ENCODE data around the gene CD300LF.

Gene CD300LF

GRCh38 chr17:74729866-74730265, 17.1 kb upstream of the CD300LF start:
- DNase-seq (ENCODE audit: low spot score), result no peak

- DNase-seq (ENCODE audit: low spot score), result no peak
Observed at GRCh38 chr17:74729368-74729767, 16.6 kb upstream of the CD300LF start.

- DNase-seq (ENCODE audit: low spot score), result no peak
Observed at GRCh38 chr17:74728702-74729075, 16.0 kb upstream of the CD300LF start.

GRCh38 chr17:74728033-74728701, 15.4 kb upstream of the CD300LF start:
- DNase-seq (ENCODE audit: low spot score), result no peak

- no peak for DNase-seq (ENCODE audit: low spot score)
Observed at GRCh38 chr17:74725111-74725510, 12.4 kb upstream of the CD300LF start.

- DNase-seq (ENCODE audit: low spot score), result no peak
Observed at GRCh38 chr17:74723891-74724290, 11.2 kb upstream of the CD300LF start.

- DNase-seq (ENCODE audit: low spot score), result no peak
Observed at GRCh38 chr17:74722782-74723181, 10.1 kb upstream of the CD300LF start.

GRCh38 chr17:74720506-74720905, 7.8 kb upstream of the CD300LF start:
- DNase-seq (ENCODE audit: low spot score), result no peak

- no peak for DNase-seq (ENCODE audit: low spot score)
Observed at GRCh38 chr17:74715144-74715543, 2.4 kb upstream of the CD300LF start.

GRCh38 chr17:74713171-74713755, 540 bp upstream of the CD300LF start:
- DNase-seq (ENCODE audit: low spot score), result no peak

- DNase-seq (ENCODE audit: low spot score), result no peak
Observed at GRCh38 chr17:74712301-74712700, 422 bp downstream of the CD300LF start.

GRCh38 chr17:74711058-74711824, 1.5 kb downstream of the CD300LF start:
- DNase-seq (ENCODE audit: low spot score), result no peak

GRCh38 chr17:74704544-74704943, 8.2 kb downstream of the CD300LF start:
- no peak for DNase-seq (ENCODE audit: low spot score)

GRCh38 chr17:74703311-74703710, 9.4 kb downstream of the CD300LF start:
- DNase-seq (ENCODE audit: low spot score), result no peak

GRCh38 chr17:74702116-74702871, 10.4 kb downstream of the CD300LF start:
- no peak for DNase-seq (ENCODE audit: low spot score)

- DNase-seq (ENCODE audit: low spot score), result no peak
Observed at GRCh38 chr17:74699236-74699635, 13.5 kb downstream of the CD300LF start.

- no peak for DNase-seq (ENCODE audit: low spot score)
Observed at GRCh38 chr17:74698069-74698468, 14.7 kb downstream of the CD300LF start.

- no peak for DNase-seq (ENCODE audit: low spot score)
Observed at GRCh38 chr17:74697515-74697914, 15.2 kb downstream of the CD300LF start.

GRCh38 chr17:74695629-74696028, 17.1 kb downstream of the CD300LF start:
- no peak for DNase-seq (ENCODE audit: low spot score)

GRCh38 chr17:74694081-74694480, 18.6 kb downstream of the CD300LF start:
- no peak for DNase-seq (ENCODE audit: low spot score)

GRCh38 chr17:74691151-74691550, 21.6 kb downstream of the CD300LF start:
- no peak for DNase-seq (ENCODE audit: low spot score)

- DNase-seq (ENCODE audit: low spot score), result no peak
Observed at GRCh38 chr17:74690409-74690825, 22.3 kb downstream of the CD300LF start.

- no peak for DNase-seq (ENCODE audit: low spot score)
Observed at GRCh38 chr17:74687886-74688285, 24.8 kb downstream of the CD300LF start.
